22Rv1 (cell line): ENCODE results near the gene SPATA4.

Experiments
- ZFX ChIP-seq: fragments of 450-650 bp; IDR thresholded peaks from 2 replicates; pipeline ENCODE4 v1.6.1; 2017; ENCODE audit warnings: antibody characterized with exemption, borderline replicate concordance
- TF ChIP-seq, protein P1 (sequence below): fragments of 450-650 bp; IDR thresholded peaks from 2 replicates; pipeline ENCODE4 v1.5.1; 2017; ENCODE audit warnings: mild to moderate bottlenecking

DNA sequence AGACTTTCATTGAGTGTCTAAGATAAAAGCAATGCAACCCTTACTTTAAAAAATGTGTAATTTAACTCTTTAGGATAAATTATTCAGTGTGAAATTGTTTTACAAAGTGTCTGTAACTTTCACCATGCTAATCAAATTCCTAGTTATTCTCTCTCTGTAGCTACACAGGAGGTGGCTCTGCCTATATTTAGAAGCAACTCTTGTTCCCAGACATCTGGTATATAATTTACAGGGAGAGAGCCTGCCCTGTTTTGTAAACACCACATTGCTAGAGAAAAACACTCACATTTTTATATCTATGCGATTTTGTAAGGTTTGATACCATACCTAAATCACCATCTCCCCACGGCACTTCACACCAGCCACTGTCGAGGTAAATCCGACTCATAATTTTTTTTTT lies 35.5 kb upstream of the SPATA4 start:
- TF ChIP-seq, protein P1, sequence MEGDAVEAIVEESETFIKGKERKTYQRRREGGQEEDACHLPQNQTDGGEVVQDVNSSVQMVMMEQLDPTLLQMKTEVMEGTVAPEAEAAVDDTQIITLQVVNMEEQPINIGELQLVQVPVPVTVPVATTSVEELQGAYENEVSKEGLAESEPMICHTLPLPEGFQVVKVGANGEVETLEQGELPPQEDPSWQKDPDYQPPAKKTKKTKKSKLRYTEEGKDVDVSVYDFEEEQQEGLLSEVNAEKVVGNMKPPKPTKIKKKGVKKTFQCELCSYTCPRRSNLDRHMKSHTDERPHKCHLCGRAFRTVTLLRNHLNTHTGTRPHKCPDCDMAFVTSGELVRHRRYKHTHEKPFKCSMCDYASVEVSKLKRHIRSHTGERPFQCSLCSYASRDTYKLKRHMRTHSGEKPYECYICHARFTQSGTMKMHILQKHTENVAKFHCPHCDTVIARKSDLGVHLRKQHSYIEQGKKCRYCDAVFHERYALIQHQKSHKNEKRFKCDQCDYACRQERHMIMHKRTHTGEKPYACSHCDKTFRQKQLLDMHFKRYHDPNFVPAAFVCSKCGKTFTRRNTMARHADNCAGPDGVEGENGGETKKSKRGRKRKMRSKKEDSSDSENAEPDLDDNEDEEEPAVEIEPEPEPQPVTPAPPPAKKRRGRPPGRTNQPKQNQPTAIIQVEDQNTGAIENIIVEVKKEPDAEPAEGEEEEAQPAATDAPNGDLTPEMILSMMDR = no peak
- TF ChIP-seq ZFX = no peak
